Esophagus mucosa (tissue), 1 donor: Measurements from ENCODE around the gene SAE1. TPM values are rescaled to one million over a fixed set of nuclear protein-coding genes. Genes with fewer than 3 reads are reported as not detected.

Experiments used
- ATAC-seq: fragments of 200-7000 bp; cut with Tn5 transposase; one replicate; pipeline ENCODE4 v1.9.1; 2020
- total RNA-seq: library from RNA; stranded (reverse); gene quantifications from one replicate; pipeline ENCODE4 v1.2.4, GENCODE V29; 2023
- donor health status: DM: yes; HTN: yes; CAD: no.

SAE1 gene
- total RNA-seq, 1 donor from 2014 or later, result 53.2 TPM

DNA sequence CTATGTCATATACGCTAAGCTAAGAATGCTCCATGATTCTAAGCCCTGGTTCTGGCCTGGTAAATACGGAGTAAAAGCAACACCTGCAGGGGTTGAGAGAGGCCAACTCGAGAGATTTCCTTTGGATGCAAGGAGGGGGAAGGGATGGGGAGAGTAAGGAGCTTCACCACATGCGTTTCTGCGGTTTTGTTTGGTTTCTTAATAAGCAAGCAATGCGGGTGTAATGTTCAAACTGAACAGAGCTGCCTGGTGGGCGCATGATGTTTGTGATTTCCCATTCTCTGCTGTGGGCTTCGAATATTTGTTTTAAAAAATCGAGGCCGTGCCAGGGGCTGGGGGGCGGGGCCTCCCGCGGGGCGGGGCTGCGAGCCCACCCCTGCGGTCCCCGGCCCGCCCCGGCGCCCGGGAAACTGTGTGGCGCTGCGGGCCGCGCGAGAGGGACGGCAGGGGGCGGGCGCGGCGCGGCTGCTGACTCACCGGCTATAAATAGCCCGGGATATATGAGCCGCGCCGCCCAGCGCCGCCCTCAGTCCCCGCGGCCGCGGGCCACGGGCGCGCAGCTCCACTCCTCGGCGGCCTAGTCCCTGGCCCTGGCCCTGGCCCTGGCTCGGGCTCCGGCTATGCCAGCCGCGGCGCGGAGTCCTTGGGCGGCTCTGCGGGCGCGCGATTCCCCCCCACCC is 95.3 kb downstream of the SAE1 start:
- peak; percentile 84 for ATAC-seq

DNA sequence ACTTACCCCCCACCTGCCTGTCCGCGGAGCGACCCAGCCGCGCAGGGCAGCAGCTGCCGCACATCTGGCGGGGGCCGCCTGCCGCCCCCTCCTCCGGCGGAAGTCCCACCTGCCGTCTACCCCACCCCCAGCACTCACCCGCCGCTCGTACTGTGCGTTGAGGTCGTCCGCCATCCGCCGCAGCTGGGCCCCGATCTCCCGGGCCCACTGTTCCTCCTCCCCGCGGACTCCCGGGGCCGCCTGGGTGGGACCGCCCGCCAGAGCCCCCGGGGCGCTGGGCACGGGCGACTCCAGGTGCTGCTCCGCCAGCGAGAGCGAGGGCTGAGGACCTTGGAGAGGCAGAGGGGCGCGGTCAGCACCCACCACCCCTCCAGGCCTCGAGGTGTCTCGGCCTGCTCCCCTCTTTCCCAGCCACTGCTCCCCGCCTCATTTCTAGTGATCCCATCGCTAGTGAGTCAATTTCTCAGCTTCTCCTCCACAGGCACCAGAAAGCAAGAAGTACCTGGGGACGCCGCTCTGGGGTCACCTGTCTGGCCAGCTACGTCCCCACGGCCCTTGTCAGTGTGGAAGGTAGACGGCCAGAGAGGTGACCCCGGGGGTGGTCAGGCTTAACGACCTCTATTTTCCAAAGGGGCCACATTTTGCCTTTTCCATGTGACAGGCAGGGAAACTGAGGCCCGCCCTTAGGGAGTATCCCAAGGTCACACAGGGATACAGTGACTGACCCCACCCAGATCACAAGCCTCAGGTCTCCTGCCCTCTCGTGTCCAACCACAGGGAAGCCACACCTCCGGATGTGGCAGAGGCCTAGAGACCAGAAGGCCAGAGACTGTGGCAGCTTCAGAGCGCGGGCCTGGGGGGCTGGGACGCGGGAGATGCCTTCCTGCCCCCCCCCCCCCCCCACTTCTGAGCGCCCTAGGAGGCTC is 96.1 kb downstream of the SAE1 start:
- peak; percentile 30 for ATAC-seq

DNA sequence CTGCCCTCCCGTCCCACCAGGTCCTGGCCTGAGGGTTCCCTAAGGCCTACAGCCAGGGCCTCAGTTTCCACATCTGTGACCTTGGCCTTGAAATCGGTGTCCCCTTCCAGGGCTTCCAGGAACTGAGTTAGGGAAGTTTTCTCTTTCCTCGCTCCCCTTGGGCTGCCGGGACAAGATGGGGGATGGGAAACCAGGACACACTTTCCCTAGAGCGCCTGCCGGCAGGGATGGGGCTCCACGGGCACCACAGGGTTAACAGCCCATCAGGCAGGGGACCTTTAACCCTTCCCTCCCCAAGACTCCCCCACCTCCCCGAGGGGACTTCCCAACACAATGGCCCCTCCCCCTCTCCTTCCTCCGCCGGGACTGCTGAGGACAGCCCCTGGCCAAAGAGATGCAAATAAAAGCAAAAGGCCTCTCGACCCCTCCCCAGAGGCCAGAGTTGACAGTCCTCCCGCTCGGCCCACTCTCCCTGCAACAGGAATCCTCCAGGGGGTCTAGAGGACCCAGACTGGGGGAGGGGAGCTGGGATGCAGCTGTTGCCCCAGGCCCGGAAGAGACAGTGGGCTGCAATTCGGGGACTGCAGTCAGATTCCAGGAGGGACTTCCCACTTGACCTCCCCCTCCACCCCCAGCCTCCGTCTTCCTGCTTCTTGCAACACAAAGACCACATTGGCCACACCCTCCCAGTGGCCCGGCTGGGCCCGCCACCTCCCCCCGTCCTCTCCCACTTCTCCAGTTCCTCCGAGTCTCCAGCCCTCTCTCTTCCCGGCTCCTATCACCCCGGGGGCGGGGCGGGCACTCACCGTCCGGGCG is 96.9 kb downstream of the SAE1 start:
- ATAC-seq, result no peak

DNA sequence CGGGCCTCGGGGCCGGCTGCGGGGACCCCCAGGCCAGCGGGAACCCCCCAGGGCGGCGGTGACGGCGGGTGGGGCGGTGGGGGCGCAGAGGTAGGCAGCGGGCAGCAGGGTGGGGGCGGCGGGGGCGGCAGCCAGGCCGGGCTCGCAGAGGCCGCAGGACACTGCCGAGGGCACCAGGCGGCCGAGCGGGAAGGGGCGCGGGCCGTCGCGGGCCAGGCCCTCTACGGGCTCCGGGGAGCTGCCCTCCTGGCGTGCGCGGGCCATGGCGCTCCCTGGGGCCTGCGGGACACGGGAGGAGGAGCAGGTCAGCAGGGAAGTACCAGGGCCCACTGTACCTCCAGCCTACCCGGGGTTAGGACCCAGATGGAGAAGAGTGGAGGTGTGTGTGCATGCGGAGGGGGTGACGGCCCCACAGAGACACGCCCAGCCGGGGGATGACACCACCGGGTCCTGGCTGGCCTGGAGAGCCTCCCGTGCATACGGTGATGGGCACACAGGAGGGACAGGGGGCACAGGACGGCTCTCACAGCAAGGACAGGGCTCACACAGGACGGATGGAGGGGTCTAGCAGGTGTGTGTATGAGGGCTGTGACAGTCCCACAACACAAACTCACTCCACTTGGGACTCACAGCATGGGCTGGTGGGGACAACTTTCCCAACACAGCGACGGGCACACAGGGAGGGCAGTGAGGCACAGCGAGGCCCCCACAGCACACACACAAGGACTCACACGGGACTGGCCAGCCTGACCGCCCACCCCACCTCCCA is 97.7 kb downstream of the SAE1 start:
- ATAC-seq, result no peak

DNA sequence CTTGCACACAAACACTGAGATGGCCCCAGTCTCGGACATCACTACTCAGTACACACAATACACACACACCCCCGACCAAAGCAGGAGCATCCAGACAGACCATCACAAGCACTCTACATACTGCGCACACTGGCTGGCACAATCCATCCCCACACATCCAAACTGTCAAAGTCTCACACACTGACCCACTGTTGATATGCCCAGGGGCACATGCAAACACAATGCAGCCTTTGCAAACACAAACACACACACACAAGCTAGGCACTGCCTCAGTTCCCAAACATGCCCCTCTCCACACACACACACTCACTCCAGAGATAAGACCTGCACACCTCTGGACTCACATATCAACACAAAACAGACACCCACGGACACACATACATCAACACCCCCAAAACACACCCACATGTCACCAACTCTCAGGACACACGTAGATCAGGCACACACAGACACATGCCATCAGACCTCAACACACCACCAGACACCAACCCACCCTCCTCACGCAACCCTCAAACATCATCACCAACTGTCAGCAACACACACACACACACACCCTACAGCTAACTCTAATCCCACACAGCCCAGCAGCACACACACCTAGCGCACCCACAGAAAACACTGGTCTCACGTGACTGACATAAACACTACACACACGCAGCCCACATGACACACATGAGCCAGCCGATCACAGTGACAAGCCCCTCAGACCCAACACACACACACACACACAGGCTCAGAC is 98.5 kb downstream of the SAE1 start:
- no peak for ATAC-seq

DNA sequence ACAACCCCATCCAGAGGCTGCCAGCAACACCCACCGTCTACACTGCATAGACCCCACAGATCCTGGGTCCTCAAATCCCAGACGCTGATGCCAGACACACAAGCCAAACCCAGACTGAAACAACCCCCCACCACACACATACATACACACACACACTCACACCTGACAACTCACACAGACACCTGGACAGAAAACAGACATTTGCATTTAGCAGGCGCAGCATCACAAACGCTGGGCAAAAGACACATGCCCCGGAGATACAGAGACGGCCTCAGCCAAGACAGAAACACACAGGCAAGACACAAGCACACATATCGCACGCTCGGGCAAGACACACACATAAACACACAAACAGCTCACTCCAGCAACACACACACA is 99.0 kb downstream of the SAE1 start:
- ATAC-seq, result no peak

DNA sequence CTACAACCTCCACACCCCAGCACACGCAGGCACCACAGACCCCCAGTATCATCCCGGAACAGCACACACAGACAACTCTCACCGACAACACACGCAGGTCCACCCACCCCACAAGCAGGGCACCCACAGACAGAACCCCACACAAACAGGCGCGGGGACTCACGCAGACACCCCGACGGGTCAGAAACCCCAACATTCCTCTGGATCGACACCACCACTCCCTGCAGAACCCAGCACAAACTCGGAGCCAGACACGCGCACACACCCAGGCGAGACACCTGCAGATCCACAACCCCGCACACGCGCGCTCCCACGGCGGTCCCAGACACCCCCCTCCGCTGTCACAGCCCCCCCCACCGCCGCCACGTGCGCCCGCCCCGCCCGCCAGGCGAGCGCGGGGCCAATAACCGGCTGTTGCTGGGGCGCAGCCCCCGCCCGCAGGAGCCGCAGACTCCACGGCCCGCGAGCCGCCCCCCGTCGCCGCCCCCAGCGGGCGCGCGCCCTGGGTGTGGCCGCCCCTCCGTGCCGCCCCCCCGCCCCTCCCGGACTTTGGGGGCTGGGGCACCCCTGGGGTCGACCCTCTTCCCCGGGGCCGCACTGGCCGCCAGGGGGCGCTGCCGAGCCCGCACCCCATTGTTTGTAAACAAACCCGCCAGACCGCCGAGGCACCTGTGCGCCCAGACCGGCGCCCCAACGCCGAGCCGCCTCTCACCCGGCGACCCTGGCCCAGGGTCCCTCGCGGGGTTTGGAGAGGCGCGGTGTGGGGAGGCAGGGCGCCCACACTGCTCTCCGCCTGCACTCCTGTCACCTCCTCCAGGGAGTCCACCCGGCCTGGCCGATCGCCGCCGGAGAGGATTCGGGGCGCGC is 99.7 kb downstream of the SAE1 start:
- peak; percentile 1 for ATAC-seq

GRCh38 chr19:47230921-47231214 is 100.2 kb downstream of the SAE1 start, which contains the start of gene BBC3:
BBC3 (minus strand) TSS chr19:47231199; CDS start chr19:47228431, 2,768 bp downstream.
- ATAC-seq, result no peak

DNA sequence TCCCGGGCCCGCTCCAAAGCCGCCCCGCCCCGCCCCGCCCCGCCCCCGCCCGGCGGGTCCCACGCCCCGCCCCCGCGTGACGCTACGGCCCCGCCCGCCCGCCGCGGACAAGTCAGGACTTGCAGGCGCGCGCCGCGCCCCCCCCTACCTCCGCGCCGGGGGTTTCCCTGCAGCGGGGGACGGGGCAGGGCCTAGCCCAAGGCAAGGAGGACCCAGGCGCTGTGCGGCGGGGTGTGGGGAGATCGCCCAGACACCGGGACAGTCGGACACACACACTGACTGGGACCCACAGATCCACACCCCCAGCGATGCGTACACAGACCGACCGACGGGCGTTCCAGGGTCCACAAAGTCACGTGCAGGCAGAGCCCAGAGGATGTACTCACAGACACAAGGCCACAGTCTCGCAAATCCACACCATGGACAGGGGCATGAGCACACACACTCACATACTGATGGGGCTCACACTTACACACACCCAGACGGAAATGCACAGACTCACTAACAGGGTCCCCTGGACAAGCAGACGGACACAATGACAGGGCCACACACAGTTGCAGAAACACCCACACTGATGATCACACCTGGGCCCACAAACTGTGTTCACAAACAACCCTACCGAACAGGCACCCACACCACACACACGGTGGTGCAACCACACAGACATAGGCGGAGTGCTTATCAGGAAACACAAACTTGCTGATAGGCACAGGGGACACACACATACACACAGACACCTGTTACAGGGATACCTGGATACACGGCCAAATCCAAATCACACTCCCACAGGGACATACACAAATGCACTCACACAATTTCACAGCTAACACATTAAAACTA is 100.8 kb downstream of the SAE1 start:
- ATAC-seq, result peak; percentile 61

DNA sequence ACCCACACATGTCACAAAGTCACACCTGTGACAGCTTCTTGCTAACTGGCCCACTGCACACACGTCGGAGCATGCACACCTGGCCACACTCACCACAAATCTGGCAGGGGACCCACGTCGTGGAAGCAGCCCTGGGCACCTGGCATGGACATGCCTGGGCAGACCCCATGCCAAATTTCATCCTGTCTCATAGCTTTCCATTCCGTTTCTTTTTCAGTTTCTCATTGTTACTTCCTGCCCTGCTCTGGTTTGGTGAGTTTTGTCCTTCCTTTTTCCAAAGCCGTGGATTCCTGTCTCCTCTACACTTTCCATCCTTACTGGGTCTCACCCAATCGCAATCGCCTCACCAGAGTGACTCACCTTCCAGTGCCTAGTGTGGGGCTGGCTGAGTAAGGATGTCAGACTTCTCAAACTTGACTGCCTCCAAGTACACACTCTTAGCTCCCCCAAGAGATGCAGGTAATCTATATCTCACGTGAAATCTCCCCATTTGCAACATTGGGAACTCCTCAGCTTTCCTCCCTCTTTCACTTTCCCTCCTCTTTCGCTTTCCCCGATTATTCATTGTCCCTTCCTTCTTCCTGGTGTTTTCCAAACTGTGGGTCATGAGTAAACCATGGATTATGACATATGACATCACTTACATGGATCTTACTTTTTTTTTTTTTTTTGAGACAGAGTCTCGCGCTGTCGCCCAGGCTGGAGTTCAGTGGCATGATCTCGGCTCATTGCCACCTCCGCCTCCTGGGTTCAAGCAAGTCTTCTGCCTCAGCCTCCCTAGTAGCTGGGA is 102.0 kb downstream of the SAE1 start:
- ATAC-seq, result peak; percentile 33

DNA sequence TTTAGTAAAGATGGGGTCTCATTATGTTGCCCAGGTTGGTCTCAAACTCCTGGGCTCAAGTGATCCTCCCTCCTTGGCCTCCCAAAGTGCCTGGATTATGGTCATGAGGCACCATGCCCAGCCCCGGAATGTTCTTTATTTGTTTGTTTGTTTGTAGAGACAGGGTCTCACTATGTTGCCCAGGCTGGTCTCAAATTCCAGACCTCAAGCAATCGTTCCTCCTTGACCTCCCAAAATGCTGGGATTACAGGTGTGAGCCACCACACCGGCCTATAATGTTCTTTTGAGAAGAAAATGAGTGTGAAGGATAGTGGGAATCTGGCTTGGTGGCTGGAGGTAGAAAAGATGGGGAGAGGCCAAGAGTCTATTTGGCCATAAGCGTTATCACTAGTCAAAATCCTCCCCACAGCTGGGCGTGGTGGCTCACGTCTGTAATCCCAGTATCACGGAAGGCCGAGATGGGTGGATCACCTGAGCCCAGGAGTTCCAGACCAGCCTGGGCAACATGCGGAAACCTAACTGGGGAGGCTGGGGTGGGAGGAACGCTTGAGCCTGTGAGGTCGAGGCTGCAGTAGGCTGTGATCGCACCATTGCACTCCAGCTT is 105.5 kb downstream of the SAE1 start:
- no peak for ATAC-seq

DNA sequence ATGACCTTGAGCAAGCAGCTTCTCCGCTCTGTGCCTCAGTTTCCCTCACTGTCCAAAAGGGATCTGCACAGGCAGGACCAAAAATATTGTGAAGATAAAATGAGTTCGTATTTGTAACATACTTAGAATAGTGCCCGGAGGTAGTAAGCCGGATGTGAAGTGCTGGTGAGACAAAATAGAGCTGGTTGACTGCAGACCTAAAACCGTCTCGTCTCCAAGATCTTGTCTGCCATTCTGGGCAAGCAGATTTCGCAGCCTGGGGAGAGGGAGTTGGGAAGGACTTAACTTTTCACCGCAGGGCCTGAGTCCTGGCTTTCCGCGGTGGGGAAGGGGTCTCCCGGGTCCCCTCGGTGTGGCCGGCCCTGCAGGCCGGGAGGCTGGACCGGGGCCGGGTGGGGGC is 108.5 kb downstream of the SAE1 start:
- ATAC-seq, result no peak

- no peak for ATAC-seq
Observed at GRCh38 chr19:47239610-47240296, 109.1 kb downstream of the SAE1 start.

GRCh38 chr19:47240556-47240955 is 109.9 kb downstream of the SAE1 start:
- ATAC-seq, result no peak

- peak; percentile 77 for ATAC-seq
Observed at GRCh38 chr19:47240996-47241918, 110.6 kb downstream of the SAE1 start.

DNA sequence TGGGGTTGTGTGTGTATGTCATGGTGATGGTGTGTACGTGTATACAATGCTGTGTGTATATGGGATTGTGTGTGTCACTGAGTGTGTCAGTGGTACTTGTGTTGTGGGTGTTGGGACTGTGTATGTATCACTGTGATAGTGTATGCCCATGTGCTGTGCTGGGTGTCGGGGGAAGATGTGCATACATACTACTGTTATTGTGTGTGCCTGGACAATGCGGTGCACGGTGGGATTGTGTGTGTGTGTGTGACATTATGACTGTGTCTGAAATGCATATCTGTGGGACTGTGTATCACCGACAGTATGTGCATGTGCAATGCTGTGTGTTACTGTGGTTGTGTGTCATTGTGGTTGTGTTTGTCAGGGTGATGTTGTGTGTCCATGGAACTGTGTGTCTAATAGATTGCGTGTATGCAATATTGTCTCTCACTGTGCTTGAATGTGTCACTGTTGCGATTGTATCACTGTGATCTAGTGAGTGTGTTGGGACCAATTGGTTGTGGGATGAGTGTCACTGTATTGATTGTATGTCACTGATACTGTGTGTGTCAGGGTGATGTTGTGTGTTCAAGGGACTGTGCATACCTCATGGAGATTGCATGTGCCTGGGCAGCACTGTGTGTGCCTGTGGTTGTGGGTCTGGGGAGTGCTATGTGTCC is 111.4 kb downstream of the SAE1 start:
- ATAC-seq, result peak; percentile 0
